ENCODE measurements around the gene METTL8.

DNA sequence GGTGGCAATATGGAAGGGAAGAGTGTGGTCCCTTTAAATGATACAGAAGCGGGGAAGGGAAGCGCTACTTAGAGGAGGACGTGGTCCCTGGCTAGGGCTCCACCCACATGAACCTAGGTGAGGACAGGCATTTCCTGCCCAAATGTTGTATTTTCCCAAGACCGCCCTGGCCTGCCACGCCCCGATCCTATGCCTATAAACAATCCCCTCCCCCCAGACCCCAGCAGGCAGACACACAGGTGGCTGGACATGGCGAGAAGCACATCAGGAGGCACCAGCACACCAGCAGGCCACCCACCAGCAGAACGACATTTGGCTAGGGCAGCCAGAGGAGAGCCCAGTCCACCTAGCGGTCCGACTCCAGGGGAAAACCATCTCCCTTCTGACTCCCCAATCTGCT lies 47.2 kb downstream of the METTL8 start:
- TF ChIP-seq, protein P1, sequence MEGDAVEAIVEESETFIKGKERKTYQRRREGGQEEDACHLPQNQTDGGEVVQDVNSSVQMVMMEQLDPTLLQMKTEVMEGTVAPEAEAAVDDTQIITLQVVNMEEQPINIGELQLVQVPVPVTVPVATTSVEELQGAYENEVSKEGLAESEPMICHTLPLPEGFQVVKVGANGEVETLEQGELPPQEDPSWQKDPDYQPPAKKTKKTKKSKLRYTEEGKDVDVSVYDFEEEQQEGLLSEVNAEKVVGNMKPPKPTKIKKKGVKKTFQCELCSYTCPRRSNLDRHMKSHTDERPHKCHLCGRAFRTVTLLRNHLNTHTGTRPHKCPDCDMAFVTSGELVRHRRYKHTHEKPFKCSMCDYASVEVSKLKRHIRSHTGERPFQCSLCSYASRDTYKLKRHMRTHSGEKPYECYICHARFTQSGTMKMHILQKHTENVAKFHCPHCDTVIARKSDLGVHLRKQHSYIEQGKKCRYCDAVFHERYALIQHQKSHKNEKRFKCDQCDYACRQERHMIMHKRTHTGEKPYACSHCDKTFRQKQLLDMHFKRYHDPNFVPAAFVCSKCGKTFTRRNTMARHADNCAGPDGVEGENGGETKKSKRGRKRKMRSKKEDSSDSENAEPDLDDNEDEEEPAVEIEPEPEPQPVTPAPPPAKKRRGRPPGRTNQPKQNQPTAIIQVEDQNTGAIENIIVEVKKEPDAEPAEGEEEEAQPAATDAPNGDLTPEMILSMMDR (IDR thresholded peaks at IDR 0.05), result no peak
- TF ChIP-seq ZFX (IDR thresholded peaks at IDR 0.05; ENCODE audit: borderline replicate concordance), result no peak

Measured in 22Rv1 (cell line).